GM19035 (cell line): ENCODE measurements around the gene C10orf71.

ENCODE experiments used
- ATAC-seq: cut with Tn5 transposase; IDR thresholded peaks from one replicate; pipeline ENCODE4 v1.9.1; 2021; ENCODE audit not compliant: unreplicated experiment

Gene C10orf71

DNA sequence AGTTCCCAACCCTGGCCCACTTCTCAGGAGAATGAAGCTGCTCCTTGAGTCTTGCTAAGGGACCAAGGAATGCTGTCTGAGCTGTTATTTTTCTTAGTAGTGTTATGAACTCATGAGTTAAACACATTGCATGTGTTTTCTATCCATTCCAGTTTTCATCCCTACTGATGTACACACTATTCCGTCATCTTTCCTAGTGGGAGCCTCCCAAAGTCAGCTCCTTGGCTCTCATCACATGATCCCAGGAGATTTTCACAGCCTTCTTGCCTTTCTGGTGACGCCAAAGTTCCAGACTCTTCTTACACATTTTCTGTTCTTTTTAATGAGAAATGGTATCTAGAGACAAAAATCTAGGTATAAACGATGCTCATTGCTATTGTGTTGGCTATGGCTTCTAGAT, 8.4 kb upstream of the C10orf71 start:
- no peak for ATAC-seq

GRCh38 chr10:49292565-49293207, 6.3 kb upstream of the C10orf71 start:
- ATAC-seq = no peak

- ATAC-seq = no peak
Observed at GRCh38 chr10:49293208-49293603, 5.8 kb upstream of the C10orf71 start.

- no peak for ATAC-seq
Observed at GRCh38 chr10:49294731-49295130, 4.2 kb upstream of the C10orf71 start.

DNA sequence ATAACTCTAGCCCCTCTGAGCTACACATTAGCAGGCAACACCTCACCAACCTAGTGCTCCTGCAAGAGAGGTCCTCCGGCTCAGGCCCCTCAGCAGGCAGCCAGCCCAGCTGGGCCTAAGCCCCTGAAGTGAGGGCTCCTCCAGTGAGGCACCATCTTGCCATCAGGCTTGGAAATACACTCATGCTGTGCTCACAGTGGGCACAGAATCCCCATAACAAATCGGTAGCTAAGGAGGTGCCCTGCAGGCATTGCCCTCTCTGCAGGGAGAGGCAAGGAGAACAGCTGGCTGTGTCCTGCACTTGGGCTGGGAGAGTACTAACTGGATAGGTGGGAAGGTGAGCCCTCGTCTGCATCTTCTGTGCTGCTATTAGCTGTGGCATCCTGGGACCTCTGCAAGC, 3.7 kb upstream of the C10orf71 start:
- ATAC-seq = no peak

GRCh38 chr10:49296382-49296781, 2.6 kb upstream of the C10orf71 start:
- ATAC-seq = no peak

DNA sequence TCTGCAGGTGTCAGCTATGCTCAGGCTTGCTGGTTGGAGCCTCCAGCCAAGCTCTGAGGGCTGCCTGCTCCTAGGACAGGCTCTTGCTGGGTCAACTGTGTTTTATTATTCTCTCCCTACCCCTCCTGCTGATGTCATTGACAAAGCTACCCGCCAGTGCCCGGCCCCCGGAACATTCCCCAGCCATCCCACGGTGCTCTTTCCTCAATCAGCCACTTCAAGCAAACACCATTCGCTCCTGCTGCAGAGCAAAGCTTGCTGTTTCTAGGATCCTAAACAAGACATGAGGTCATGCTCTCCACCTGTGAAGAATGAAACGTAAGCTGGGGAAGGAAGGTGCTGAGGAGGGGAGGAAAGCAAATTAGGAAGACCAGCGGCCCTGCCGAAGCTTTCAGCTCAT, 2.1 kb upstream of the C10orf71 start:
- ATAC-seq = no peak

DNA sequence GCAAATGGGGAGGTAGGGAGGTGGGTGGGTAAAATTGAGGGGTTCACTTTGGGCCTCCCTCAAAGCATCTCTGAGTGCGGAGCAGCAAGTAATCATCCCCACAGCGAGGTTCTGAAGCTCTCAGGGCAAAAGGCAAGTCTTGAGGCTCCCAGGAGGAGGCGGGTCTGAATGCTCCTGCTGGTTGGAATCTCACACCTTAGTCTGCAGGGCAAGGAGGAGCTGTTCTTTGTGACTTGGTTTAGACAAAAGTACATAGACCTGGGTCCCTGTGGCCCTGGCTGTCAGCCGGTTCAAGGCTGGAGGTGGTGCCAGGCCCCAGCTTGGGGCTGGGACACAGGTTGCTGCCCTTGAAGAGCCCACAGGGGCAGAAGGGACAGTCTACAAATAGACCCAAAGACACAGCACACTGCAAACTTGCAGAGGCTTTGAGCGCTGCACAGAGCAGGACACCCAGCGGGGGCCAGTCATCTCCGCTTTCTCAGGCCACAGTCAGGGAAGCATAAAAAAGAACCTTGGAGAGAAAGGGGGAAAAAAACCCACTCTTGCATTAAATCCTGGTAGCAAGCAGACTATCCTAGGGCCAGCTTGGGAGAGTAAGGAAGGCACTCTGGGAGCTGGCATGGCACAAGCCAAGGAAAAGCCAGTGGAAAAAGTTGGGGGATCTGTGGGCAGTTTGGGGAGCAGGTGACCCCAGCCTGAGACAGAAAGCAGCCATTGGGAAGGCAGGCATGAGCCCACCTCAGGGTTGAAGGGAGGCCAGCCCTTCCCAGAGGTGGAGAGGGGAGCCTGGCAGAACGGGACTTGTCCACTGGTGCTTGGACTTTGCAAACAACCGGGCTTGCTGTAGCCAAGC, 926 bp upstream of the C10orf71 start:
- no peak for ATAC-seq

DNA sequence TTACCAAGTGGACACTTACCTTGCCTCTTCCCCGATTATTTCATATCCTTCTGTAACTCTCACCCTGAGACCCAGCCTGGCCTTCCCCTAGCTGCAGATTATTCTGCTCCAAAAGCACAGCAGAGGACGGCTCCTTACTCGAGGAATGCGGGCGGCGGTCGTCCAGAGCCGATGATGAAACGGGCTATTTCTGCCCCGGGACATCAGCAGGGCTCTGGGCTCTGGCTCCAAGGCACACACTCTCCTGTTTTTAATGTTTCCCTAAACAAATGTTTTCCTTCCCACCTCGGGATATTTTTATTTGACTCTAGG, 343 bp upstream of the C10orf71 start:
- no peak for ATAC-seq

DNA sequence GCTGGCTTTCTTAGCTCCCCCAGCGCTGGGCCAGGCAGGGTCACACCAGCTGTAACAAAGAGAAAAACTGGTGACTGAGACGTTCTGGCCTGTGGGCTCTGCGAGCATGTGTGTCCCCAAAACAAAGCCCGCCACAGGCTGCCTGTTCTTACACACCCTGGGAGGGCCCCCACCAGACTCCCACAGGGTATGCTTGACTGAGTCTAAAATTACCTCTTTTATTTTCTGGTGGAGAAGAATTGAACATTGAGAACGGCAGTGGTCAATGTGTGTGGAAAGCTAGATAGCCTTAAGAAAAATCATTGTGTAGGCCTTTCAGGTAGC, 808 bp downstream of the C10orf71 start:
- peak; percentile 55 for ATAC-seq

- peak; percentile 81 for ATAC-seq
Observed at GRCh38 chr10:49300140-49300974, 1.4 kb downstream of the C10orf71 start.

DNA sequence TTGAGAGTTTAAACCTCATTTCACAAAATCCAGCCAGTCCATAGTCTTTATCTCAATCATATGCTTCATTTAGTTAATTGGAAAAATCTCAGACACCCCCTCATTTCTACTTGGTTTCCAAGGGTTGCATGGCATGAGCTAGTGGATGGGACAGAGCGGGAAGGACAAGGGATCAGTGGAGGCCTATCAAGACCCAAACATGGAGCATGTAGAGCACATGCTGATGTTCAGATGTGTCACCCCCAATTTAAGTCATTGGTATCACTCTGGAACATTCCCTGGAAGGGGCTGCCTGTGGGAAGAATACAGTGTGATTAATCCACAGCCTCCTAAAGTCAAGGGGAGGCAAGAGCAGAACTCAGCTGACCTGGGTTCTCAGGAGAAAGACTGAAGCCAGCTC, 2.3 kb downstream of the C10orf71 start:
- no peak for ATAC-seq

GRCh38 chr10:49302088-49302487, 3.1 kb downstream of the C10orf71 start:
- ATAC-seq = no peak

DNA sequence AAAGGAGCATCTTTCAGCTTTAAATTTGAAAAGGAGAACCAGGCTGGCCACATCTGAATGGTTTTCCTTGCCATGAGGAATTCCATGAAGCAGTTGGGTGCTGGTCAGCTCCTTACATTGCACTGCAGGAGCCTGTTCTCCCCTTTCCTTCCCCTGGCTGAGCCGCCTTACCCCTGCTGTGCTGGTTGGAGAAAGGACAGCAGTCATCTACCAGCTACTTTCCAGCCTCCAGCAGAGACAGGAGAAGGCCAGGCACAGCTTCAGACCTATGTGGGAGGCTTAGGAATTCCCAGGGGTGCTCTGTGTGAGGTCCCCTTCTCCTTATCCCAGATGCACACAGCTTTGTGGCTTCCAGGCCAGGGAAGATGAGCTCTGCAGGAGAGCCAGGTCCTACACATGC, 4.7 kb downstream of the C10orf71 start:
- ATAC-seq = no peak

- no peak for ATAC-seq
Observed at GRCh38 chr10:49304137-49304536, 5.2 kb downstream of the C10orf71 start.

GRCh38 chr10:49307921-49308320, 9.0 kb downstream of the C10orf71 start:
- no peak for ATAC-seq

- no peak for ATAC-seq
Observed at GRCh38 chr10:49308881-49309280, 9.9 kb downstream of the C10orf71 start.

GRCh38 chr10:49309691-49310411, 10.9 kb downstream of the C10orf71 start:
- ATAC-seq = no peak

- ATAC-seq = no peak
Observed at GRCh38 chr10:49310460-49310859, 11.5 kb downstream of the C10orf71 start.

- ATAC-seq = no peak
Observed at GRCh38 chr10:49310901-49311554, 12.1 kb downstream of the C10orf71 start.
